Adrenal gland (tissue), 5 donors: ENCODE results near the gene SMG9.

Experiments used
- POLR2A ChIP-seq, 2 donors: fragments of 450-650 bp; IDR thresholded peaks; one replicate each; pipeline ENCODE4 v1.6.1; 2017; ENCODE audit warnings: antibody characterized with exemption in 2 of 2, mild to moderate bottlenecking in 2 of 2, moderate library complexity in 1 of 2
- TF ChIP-seq, protein P1 (sequence below), 6 experiments: fragments of 450-650 bp in 4 of 6; fragments of 200-600 bp in 2 of 6; sonication (generic) in 1 of 6; IDR thresholded peaks; 1 replicate in 5 of 6; 2 replicates in 1 of 6; pipeline versions ENCODE4 v1.5.1 to v1.8.0; 2016 to 2021; ENCODE audit warnings: antibody characterized with exemption in 6 of 6, mild to moderate bottlenecking in 2 of 6, moderate library complexity in 1 of 6
- donor health status: DM: no; HTN: no; CAD: no.

DNA sequence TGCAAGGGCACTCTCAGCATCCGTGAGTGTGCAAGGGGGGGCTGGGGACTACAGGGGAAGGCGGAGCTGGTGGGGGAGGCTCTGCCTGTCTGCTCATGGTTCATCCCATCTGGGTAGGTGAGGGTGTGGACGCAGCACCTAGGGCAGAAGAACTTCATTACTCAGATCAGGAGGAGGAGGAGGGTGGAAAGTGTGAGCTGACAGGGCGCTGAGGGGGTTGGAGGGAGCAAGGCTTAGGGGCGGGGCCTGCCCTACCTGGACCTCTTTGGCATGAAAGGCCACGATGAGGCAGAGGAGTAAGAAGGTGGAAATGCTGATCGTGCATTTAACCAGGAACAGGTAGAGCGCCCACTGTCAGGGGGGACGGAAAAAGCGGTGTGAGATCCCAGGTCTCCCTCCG is 21.5 kb upstream of the SMG9 start:
- no peak for TF ChIP-seq POLR2A (IDR thresholded peaks at IDR 0.05)
- TF ChIP-seq, protein P1, sequence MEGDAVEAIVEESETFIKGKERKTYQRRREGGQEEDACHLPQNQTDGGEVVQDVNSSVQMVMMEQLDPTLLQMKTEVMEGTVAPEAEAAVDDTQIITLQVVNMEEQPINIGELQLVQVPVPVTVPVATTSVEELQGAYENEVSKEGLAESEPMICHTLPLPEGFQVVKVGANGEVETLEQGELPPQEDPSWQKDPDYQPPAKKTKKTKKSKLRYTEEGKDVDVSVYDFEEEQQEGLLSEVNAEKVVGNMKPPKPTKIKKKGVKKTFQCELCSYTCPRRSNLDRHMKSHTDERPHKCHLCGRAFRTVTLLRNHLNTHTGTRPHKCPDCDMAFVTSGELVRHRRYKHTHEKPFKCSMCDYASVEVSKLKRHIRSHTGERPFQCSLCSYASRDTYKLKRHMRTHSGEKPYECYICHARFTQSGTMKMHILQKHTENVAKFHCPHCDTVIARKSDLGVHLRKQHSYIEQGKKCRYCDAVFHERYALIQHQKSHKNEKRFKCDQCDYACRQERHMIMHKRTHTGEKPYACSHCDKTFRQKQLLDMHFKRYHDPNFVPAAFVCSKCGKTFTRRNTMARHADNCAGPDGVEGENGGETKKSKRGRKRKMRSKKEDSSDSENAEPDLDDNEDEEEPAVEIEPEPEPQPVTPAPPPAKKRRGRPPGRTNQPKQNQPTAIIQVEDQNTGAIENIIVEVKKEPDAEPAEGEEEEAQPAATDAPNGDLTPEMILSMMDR (IDR thresholded peaks at IDR 0.05): no peak
